HG02759 (cell line): ENCODE results near the gene CFAP65.

Experiments
- ATAC-seq: cut with Tn5 transposase; IDR thresholded peaks from one replicate; pipeline ENCODE4 v1.9.1; 2021; ENCODE audit warnings: mild to moderate bottlenecking, moderate library complexity; ENCODE audit not compliant: unreplicated experiment

CFAP65 gene

DNA sequence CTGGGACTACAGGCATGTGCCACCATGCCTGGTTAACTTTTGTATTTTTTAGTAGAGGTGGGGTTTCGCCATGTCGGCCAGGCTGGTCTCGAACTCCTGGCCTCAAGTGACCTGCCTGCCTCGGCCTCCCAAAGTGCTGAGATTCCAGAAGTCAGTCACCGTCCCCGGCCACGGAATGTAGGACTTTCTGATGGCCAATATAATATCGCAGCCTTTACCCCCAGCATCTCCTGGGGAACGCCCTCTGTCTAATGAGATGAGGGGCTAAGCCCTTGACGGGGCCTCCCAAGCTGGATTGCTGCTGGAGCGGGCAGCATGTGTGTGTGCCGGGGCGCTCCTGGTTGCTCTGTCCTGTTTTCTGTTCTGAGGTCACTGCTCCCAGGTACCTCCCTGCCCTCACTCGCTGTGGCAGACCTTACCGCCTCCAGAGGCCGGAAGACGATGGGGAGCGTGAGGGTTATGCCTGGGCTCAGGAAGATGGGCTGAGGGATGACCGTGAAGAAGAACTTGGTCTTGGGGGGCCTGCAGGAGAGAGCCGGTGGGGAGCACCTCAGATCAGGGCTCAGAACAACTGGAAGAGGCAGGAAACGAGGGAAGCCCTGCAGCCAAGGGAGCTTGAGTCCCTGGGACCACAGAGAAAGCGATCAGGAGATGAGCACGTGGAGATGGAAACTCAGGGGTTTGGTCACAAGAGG, 9.1 kb downstream of the CFAP65 start:
- no peak for ATAC-seq

DNA sequence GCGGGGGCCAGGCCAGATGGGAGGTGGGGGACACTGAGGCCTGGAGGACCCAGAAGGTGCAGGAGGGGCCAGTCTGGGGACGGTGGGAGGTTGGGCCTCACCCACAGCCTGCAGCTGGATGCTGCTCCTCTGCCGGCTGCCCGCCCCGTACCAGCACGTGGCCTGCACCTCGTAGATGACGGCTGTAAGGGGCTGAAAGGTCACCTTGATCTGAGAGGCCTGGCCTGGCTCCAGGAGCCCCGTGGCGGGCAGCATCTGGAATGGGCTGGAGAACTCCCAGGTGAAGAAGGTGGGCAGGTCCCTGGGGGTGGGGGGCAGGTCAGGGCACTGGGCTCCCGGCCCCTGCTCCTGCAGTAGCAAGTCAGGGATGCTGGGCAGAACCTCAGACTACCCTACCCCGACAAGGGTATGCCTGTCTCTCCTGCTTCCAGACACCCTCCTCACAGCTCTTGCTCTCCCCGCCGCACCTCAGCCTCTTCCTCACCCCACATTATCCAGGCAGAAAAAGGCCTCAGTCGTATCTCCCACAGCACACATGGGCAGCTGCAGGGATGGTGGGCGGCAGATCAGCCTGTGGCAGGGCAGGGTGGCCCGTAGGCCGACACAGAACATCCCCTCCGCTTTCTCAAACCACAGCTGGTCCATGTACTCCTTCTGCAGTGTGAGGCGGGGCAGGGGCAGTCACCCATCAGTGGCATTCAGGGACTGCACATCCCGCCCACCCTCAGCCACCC, 10.1 kb downstream of the CFAP65 start:
- no peak for ATAC-seq

DNA sequence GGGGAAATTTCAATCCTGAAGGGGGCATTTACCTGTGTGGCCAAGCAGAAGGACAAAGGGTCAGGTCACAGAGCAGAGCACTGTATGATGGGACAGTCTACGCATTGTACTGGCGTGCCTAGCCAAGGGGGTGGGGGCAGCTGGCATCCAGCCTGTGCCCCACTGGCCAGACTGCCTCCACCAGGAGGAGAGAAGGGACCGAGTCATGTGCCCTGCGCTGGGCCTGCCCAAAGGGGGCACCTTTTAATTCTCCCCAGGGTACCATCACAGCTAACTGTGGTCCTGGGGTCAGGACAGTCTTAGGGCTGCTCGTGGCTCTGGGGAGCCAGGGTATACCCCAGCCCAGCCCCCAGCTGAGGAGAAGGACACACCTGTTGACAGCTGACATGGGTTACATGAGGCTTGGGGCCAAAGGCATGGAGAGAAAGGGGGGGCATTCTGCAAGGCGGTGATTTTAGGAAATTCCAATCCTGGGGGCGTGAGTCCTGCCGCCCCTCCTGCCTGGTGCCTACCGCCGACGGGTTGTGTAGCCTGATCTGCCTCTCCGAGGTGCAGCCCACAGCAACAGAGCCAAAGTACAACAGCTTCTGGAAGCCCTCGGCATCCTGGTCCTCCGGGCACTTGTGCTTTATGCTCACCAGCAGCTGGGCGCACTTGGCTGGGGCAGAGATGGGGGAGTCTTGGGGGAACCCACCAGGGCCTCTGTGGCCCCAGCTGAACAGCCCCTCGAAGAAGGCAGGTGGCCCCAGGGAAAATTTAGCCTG, 11.0 kb downstream of the CFAP65 start:
- no peak for ATAC-seq

DNA sequence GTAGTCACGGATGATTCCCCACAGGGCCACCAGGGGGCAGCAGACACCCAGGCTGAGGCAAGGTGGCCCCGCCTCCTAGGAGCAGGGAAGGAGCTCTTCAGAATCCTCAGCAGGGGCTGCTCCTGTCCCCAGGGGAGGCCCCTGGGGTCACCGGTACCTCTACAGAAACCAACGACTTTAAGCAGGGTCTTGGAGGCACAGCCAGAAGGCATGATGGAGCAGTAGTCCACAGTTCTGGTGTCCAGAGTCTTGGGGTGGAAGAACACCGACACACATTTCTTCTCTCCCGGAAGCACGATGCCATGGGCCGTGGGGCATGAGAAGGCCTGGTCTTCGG, 11.5 kb downstream of the CFAP65 start:
- peak; percentile 78 for ATAC-seq

DNA sequence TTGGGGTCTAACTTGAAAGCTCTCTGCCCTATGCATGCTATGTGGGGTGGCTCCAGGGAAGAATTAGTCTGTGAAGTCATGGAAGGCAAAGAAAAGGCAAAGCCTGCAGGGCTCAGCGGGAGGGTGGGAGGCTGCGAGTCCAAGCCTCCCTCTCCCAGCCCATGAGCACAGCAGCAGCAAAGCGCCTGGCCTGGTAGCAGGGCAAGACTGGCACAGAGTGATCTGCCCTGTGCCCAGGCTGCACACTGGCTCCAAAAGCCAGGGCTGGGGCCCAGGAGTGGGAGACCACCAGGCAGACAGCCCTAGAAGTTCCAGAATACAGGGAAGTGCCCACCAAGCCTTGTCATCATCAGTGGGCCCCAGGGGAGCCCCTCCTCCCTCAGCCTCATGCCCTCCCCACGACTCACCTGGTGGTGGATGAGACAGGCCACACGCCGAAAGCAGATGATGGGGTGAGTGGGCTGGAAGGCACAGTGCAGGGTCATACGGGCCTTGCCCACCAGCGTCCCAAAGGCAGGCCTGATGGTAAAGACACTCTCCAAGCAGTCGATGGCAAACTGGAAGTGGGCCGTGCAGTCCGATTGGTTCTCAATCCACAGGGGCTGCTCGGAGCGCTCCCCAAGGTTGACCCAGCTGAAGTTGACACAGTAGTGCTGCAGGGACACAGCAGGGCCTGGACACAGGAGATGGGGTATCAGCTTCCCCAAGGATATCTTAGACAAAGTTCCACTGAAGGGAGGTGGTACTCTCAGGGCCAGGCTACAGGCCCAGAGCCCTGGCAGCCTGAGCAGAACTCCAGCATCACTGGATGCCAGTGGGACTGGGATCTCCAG, 12.1 kb downstream of the CFAP65 start:
- no peak for ATAC-seq

DNA sequence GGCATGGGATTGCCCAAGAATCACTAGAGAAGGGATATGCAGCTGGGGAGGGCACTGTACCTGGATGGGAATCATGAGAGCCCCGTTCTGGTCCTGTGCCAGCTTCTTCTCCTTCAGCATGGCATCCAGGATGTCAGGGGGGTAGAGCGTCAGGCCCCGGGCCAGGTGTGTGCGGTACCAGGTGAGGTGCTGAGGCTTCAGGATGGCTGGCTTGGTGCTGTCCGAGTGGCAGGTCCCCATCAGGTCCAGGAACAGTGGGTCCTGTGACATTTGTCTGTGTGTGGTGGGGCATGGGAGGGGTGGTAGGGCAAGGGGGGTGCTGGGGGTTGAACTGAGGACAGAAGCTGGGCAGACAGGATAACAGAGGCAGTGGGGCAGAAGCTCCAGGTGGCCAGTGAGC, 13.2 kb downstream of the CFAP65 start:
- ATAC-seq = no peak

DNA sequence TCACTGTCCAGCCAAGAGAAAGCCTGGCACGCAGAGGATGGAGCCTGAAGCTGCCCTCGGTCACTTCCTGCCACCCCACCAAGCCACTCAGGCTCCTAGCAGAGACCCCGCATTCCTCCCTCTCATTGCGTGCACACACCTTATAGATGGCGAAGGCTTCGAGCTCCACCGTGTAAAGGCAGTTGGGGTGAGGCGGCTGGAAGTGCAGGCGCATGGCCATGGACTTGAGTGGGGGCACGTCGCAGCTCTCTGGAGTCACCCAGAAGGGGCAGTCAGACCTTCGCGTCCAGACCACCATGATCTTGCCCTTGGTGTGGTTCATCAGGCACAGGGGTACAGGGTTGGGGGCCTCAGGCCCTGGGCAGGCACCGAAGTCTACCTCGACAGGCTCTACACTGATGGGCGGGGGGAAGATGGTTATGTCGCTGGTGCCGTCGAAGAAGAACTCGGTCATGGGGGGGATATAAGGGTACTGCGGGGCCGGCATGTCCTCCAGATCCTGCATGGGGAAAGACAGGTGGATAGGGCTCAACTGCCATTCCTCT, 13.7 kb downstream of the CFAP65 start:
- no peak for ATAC-seq

DNA sequence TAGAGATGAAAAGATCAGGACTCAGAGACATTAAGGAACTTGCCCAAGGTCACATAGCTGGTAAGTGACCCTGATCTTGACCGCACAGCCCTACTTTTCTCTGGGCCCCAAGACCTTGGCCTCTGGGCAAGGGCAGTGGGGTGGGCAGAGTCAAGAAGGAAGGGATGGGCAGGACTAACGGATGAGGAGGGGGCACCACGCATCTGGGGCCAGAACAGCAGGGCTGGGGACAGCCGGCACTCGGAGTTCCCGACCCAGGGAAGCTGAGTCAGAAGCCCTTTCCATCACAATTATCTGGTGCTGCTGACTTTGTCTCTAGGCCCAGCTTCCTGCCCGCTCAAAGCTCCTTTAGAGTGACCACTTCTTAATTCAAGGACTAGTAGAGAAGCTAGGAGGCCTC, 14.4 kb downstream of the CFAP65 start:
- ATAC-seq = no peak

DNA sequence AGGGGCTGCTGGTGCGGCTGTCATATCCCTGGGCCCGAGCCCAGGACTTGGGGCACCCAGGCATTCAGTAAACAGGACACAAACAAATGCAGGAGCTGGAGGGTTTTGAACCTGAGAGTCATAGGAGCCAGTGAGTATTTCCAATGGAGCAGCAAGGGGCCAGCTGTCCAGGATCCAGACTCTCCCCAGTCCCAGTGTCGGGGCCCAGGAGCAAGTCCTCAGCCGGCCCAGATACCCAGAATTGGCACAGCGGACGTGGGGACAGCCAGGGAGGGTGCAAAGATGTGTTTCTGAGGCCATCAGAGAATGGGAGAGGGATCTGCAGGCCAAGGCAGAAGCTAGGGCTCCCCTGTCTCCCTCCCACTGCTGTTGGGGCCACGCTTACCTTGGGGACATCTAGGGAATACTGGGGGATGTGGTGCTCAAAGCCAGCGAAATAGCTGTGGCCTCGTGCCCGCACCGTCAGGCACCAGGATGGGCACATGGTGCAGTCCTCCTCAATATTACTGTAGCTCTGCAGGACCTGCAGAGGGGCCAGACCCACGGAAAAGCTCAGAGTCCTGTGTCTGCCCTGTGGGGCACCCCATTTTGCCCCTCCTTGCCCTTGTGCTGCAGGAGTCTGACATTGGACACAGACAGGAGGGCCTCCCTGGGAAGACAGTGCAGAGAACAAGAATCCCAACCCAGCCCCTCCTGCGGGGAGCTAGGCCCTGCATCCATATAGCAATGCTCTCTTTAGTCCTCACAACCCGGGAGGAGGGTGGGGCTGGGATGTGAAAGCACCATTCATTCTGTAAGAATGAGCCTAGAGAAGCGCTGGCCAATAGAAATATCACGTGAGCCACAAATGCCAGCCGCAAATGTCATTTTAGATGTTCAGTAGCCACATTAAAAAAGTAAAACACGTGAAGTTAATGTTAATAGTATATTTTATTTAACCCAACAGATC, 15.4 kb downstream of the CFAP65 start:
- ATAC-seq = no peak

DNA sequence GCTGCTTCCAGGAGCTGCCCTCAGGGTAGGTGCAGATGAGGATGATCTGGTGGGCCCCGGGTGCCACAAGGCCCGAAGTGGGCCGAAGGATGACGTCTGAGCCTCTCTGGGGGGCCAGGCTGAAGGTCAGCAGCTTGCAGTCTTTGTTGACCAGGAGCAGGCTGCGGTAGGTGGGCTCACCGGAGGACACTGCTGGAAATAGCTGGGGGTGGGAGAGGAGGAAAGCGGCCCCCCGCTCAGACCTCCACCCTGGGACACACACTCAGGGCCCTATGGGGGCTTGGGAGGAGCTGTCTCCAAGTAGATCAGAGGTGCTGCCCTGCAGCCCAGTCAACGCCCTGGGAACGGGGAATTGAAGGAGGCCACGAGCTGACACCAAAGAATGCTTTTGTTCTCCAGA, 17.3 kb downstream of the CFAP65 start:
- ATAC-seq = no peak

DNA sequence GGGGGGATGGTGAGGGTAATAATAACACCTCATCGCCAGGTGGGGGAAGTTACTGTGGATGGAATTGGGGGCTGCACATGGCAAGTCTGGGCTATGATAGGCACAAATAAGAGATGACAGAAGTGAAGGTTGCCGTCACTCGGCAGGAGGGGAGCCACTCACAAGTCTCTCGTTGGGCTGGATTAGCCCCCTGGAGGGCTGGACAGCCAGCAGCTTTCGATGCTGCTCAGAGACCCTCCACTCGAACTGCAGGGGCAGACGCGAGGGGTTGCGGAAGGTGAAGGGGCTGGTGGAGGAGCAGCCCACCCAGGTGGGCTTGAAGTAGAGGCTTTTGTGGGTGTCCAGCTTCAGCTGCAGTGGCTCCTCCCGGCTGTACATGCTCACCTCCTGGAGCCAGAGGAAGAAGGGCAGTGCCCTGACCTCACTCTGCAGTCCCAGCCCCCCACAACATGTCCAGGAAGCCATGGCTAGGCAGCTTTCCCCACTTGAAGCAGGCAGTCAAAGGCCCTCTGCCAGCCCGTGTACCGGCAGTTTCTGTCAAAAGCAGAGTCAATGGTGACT, 18.2 kb downstream of the CFAP65 start:
- ATAC-seq = no peak

DNA sequence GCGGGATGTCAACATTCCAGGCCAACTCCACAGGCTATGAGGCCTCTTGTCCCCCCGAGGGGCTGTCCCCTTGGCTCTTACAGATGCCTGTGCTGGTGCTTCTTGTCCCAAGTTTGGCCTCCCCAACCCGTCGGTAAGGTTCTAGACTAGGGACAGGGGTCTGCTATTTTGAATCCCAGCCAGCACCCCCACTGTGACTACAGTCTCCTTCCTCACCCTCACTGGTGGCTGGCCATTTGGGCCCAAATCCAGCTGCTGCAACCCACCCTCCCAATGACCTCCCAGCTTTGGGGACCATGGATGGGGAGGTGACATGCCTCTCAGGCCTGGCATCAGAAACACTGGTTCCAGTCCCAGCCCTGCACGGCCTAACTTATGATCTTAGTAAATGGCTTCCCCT, 18.7 kb downstream of the CFAP65 start:
- no peak for ATAC-seq

DNA sequence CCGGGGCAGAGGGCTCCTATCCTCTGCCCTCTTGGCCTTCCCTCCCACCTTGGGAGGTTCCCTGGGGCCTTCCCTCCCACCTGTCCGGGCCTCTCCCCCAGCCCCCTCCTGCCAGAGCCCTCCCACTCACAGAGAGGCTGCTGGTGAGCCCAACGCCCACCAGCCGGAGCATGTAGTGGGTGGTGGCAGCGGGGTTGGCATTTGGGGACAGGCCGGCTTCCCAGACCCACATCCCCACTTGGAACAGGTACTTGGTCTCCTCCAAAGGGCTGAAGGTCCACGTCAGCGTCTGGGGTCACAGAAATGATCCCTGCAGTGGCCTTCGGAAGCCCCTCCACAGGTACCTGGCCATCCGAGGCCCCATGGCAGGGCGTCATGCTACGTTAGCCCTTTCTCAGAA, 19.3 kb downstream of the CFAP65 start:
- ATAC-seq = no peak

DNA sequence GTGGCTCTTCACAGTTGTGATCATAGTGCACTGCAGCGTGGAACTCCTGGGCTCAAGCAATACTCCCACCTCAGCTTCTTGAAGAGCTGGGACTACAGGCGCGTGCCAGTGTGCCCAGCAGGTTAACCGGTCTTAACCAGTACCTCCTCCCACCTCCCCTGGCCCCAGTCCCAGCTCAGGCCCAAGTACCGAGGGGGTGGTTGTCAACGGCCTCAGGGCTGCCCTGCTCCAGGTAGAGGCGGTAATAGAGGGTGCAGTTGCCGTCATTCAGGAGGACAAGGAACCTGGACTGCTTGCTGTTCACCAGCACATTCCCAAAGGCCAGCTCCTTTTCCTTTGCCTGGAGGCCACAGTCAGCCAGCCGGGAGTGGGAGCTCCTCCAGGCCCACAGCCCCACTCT, 19.7 kb downstream of the CFAP65 start:
- no peak for ATAC-seq

DNA sequence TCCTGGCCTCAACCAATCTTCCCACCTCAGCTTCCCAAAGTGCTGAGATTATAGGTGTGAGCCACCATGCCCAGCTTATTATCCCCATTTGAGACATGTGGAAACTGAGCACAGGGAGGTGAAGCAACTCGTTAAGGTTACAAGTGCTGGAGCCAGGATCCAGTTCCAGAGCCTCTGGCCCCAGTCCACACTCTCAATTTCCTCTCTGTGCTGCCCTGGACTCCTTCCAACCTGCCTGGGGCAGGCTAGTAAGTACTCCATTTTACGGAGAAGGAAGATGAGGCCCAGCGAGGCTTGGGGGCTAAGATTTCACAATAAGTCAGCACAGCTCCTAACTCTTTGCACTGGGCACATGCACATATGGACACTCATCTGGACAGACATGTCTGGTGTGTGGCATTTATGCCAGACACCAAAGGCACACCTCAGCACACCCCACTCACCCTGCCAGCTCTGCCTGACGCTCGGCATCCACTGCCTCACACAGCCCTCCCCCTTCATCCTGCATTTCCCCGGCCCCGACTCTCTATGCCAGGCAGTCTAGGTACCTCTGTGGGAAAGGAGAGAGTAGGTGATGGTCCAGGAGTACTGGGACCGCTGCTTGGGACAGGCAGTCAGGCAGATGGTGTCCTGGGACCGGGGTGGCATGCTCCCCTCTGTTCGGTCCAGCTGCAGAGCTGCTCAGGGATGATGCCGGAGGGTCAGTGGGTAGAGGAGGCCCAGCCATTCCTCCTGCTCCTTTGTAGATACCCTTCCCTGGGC, 20.5 kb downstream of the CFAP65 start:
- no peak for ATAC-seq

DNA sequence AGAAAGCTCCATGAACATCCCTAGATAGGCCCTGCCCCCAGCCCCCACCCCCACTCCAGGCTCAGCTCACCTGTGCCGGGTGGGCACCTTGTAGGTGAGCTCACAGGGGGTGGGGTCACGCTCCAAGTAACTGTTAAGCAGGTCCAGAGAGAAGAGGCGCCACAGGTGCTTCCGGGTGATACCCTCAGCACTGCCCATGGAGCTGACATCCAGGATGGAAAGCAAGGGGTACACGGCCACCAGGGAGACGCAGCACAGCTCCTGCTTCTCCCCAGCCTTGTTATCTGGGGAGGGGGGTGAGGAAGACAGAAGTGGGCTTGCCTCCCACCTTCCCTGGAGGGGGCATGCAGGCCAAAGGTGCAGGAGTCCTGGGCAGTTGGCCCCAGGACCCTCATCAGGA, 21.9 kb downstream of the CFAP65 start:
- ATAC-seq = no peak

DNA sequence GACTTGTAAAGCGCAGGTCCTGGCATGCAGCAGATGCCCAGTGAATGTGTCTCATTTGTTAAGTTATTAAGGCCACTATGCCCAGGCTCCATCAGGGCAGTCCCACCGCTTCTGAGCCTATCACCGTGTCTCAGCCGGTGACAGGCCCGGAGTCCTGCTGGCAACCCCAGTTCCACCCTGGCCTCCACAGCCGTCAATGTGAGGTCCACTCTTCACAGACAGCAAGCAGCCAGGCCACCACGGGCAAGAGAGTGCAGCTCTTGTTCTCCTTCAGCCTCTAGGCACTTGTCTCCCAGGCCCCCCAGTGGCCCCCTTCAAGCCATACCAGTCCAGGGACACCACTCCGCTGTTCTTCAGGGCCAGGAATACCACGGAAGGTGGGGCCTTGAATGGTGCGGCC, 22.6 kb downstream of the CFAP65 start:
- ATAC-seq = no peak

DNA sequence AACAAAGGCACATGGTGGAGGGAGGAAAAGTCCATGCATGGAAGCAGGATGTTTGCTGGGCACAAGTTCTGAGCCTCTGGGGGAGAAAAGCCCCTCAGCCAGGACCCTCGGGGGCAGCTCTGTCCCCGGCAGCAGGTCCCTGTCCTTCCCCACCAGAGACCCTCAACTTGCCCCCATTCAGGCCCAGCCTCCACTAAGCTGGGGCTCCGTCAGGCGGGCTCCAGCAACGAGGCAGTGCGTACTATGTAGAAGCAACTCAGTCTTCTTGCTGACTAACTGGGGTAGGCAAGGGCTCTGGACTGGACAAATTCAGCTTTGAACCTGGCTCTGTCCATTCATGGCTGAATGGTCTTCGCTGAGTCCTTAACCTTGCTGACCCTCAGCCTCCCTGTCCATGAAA, 23.0 kb downstream of the CFAP65 start:
- ATAC-seq = no peak
